ENCODE measurements around the gene STX3.

GRCh38 chr11:59770319-59770718 is 15.1 kb downstream of the STX3 start:
- TF ChIP-seq CTCF (IDR thresholded peaks at IDR 0.05) (no peak), EP300 (IDR thresholded peaks at IDR 0.05) (no peak)

Measured in tibial nerve (tissue), 4 donors.